Fibroblast of pulmonary artery (primary cell): Measurements from ENCODE around the gene IQCM.

Experiments
- DNase-seq: peaks from one replicate; pipeline ENCODE4 v3.0.0-alpha.2; 2010; ENCODE audit warnings: low read depth
- H3K4me3 ChIP-seq: replicated peaks from 2 replicates; pipeline ENCODE4 v1.5.1; 2011; ENCODE audit warnings: low read depth, mild to moderate bottlenecking, control low read depth, low read length, moderate library complexity
- CTCF ChIP-seq: IDR thresholded peaks from 2 replicates; pipeline ENCODE4 v1.5.1; 2011; ENCODE audit warnings: mild to moderate bottlenecking, control low read depth, low read length, inconsistent platforms; ENCODE audit errors: missing control alignments

The IQCM gene

GRCh38 chr4:149815743-149816142 lies at the start of gene IQCM:
IQCM (minus strand) TSS chr4:149815843; CDS start chr4:149742691, 73,152 bp downstream.
- no peak for DNase-seq
- TF ChIP-seq CTCF: no peak
- H3K4me3 ChIP-seq: no peak within 1 kb of the TSS

GRCh38 chr4:149857446-149857845 lies 41.8 kb upstream of the IQCM start:
- H3K4me3 ChIP-seq: no peak overlapping the region
- TF ChIP-seq CTCF: no peak
- no peak for DNase-seq

GRCh38 chr4:149845743-149846142 lies 30.1 kb upstream of the IQCM start:
- DNase-seq: no peak
- no peak overlapping the region for H3K4me3 ChIP-seq
- no peak for TF ChIP-seq CTCF

GRCh38 chr4:149841686-149842085 lies 26.0 kb upstream of the IQCM start:
- no peak for DNase-seq
- no peak for TF ChIP-seq CTCF
- H3K4me3 ChIP-seq: no peak overlapping the region

- H3K4me3 ChIP-seq: no peak overlapping the region
- no peak for TF ChIP-seq CTCF
- DNase-seq: no peak
These were observed 22.4 kb upstream of the IQCM start for GRCh38 chr4:149838036-149838435.

GRCh38 chr4:149836546-149836945 lies 20.9 kb upstream of the IQCM start:
- peak; percentile 3 for DNase-seq
- no peak overlapping the region for H3K4me3 ChIP-seq
- TF ChIP-seq CTCF: no peak

GRCh38 chr4:149835280-149835679 lies 19.6 kb upstream of the IQCM start:
- no peak for TF ChIP-seq CTCF
- H3K4me3 ChIP-seq: no peak overlapping the region
- no peak for DNase-seq
